GM19238 (cell line): ENCODE measurements around the gene STX5.
"Not testable (repeated sequence)": the region's sequence is repeated elsewhere in the genome, so short reads cannot be mapped to it uniquely, and the experiment has no call there.

Experiments
- DNase-seq: peaks from one replicate; pipeline ENCODE4 v3.0.0; 2011; ENCODE audit warnings: low spot score; ENCODE audit not compliant: insufficient read length

The STX5 gene

DNA sequence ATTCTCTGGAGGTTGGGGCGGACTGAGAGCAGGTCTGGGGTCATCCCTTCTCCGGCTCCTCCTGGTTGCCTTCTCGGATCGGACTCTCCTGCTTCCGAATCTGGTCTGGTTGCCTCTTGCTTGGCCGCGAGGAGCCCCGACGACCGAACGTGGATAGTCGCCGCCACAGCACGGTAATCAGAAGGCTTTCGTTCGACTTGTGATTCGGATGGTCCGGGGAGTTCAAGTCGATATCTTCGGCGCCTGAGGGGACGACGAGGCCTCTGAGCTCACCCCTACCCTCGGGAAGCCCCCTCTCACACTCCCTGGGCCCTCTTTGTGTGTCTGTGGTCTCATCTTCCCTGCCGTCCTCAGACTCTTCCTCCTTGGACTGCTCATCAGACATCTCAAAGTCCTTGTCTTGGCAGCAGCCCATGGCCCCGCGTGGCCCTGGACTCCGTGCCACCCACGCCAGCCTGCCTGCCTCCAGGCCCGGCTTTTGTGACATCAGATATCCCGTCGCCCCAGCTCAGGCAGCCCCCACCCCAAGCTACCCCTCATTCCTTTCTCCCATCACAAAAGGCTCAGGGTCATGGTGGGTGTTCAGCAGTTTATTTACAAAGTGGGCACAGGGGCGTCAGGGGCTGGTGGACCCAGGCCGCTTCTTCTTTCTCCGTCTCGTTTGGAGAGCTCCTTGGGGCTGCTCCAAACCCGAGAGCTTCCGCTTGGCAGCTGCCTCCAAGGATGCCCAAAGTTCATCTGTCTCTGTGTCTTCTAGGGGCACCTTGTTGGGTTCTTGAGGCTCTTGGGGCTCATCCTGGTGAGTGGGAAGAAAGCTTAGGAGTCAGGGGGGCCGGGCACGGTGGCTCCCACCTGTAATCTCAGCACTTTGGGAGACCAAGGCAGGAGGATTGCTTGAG, 734 bp upstream of the STX5 start, which contains the start of gene TEX54:
Gene TEX54 (minus strand): TSS at position 506 of the 899 bp plus-strand sequence.
- no peak for DNase-seq

DNA sequence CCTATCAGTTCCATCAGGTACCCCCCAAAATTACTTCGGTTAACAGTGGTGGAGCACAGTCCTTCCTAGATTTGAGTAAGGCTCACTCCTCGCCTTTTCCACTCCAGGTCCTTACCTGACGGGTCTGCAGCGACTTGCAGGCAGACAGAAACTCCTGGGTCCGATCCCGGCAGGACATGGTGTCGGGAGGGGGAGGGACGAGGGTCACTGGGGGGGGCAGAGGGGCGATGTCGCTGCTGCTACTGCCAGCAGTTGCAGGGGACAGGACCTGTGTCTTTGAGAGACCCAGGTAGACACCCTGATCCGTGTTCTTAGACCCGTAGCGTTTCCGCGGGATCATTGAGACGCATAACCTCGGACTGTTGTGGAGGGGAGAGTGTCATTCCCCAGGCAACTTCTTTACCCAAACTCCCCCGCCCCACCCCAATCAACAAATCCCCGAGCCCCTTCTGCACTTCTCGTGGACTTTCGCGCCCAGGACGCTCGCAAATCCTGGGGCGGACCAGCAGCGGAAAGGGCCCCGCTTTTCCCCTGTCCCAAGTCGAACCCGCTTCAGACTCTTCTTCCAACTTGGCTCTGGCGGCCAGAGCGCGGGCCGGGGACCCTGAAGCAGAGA, 839 bp downstream of the STX5 start:
- no peak for DNase-seq

DNA sequence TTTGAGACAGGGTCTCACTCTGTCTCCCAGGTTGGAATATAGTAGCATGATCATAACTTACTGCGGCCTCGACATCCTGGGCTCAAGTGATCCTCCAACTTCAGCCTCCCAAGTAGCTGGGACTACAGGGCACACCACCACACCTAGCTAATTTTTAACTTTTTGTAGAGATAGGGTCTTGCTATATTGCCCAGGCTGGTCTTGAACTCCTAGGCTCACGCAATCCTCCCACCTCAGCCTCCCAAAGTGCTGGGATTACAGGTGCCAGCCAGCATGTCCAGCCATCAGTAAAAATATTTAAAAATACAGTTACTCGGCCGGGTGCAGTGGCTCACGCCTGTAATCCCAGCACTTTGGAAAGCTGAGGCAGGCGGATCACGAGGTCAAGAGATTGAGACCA, 3.7 kb downstream of the STX5 start:
- DNase-seq = not testable (repeated sequence)

DNA sequence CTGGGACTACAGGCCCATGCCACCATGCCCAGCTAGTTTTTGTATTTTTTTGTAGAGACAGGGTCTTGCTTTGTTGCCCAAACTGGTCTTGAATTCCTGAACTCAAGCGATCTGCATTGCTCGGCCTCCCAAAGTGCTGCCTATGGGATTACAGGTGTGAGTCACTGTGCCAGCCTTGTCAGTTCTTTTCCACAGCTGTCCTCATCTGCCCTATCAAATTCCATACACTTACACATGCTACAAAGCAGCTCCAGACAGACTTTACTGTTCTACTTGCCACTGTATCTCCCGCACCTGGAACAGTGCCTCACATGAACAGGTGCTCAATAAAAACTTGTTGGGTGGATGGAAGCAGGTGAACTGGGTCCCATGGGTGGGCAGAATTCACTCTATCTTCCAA, 8.2 kb downstream of the STX5 start:
- no peak for DNase-seq

DNA sequence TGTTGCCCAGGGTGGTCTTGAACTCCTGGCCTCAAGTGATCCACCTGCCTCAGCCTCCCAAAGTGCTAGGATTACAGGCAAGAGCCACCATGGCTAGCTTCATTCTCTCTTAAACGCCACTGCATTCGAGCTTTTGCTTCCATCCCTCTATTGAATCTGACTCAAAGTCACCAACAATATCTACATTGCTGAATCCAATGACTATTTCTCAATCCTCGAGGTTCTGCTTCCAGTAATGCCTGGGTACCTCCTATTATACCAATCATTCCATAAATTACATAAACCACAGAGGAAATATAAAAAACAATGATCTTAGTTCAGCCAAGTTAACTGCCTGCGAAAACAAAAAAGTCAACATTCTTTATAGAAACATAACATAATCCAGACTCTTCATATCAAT, 14.7 kb downstream of the STX5 start:
- no peak for DNase-seq

DNA sequence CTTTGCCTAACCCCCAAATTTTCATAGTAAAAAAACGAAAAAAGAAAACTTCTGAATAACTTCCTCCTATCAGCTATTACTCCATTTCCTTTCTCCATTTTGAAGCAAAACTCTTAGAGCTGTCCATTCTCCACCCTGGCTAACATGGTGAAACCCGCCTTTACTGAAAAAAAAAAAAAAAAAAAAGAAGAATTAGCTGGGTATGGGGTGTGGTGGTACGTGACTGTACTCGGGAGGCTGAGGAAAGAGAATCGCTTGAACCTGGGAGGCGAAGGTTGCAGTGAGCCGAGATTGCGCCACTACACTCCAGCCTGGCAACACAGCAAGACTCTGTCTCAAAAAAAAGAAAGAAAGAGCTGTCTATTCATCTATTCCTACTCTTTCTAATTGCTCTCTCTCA, 15.3 kb downstream of the STX5 start:
- no peak for DNase-seq

DNA sequence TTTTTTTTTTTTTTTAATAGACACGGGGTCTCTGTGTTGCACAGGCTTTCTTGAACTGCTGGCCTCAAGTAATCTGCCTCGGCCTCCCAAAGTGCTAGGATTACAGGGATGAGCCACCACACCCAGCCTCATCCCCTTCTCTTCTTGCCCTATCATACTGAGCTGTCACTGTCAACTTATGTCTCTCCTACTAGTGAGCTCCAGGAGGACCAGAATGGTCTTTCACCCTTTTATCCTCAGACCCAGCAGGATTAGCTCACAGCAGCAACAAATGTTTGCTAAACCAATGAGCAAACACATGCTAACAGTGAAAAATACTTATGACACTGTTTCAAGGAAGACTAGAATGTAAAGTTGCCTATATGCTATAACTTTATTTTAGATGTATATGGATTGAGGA, 20.2 kb downstream of the STX5 start:
- DNase-seq = no peak

DNA sequence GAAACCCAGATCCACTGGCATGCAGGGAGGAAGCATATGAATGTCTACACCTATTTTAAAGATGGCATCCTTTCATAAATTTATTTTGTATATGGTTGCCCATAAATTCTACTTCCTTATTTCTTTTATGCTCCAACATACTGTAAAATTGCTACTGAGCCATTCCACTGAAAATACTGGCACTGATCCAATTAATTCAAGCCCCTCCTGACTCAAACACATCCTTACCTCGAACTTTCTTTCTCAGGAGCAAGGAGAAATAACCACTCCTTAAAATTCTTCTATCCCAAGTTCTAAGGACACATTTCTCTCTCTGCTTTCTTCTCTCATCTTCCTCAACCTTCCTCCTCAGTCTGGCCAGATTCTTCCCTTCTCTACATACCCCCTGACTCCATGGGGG, 21.1 kb downstream of the STX5 start:
- DNase-seq = no peak

DNA sequence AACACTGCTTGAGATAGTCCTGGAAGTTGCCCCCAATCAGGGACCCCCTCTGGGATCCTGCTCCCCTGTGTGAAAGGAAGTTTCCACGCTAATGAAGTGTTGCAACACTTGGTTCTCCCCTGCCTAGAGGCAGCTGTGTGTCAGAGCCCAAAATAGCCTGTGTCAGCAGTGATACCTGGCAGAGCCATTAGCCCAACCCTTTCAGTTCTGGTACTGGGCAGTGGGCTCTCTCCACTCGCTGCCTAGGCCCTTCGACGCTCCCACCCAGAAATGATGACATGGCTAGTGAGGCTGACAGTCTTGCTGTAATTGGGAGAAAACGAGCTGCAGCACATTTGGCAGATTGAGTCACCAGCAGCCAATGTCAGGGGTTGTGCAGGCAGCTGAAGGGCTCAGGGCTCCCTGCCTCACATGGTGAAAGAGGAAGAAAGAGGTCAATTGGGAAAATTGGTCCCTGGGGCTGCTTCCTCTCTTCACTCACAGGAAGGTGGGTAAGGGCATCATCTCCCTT, 25.2 kb downstream of the STX5 start:
- no peak for DNase-seq

DNA sequence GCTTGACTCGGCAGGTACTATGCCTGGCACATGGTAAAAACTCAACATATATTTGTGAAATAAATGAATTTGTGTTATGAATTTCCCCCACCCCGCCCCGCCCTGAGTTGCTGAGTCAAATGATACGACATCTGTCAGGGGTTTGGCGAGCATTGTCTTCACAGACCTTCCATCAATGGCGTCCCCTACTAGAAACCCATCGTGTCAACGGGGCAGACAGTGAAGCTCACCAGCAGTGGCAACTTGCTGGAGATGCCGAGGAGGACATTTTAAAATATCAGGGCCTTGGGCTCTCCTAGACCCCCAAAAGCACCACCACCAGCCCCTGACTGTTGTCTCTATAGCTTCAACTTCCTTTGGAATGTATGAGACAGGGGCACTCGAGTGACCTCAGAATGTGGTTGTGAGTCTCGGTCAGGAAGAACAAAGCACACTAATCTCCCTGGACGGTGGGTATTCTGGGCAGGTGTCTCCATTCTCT, 25.9 kb downstream of the STX5 start:
- no peak for DNase-seq

DNA sequence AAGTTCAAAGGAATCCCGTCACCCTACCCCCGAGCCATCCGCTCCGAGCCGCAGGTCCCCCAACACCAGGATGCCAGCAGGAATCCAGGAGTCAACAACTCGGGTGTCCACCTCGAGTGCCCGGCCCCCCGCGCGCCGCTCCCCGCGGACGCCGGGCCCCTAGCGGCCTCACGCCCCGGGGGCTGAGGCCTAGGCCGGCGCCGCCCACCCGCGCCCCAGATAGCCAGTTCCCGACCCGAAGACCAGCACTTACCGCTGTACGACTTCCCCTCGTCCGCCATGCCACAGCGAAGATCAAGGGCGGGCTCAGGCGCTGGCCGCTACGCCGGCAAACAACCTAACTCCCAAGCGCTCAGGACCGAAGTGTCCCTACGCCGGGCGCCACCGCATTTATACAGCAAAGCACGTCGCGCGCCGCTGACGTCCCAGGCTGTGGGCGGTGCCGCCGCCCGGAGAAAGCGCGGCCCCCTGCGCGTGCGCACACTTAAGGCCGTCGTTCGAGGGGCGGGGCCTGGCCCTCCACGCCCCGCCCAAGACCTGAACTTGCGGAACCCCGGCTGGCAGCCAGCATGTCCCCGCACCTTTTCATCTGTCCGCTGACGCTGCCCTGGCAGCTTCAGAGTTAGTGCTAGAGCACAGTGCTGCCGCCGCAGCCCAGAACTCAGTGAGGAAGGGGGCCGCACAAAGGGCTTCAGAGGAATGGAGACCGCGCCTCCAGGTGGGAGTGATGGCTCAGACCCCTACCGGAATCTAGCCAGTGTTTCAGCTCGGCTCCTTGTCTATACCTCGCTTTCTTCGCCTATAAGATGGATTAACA, 26.6 kb downstream of the STX5 start, which contains the start of gene NXF1:
Gene NXF1 (minus strand): TSS at position 365 of the 817 bp plus-strand sequence. CDS start 84 bp downstream, at position 281.
- DNase-seq = peak; percentile 95

DNA sequence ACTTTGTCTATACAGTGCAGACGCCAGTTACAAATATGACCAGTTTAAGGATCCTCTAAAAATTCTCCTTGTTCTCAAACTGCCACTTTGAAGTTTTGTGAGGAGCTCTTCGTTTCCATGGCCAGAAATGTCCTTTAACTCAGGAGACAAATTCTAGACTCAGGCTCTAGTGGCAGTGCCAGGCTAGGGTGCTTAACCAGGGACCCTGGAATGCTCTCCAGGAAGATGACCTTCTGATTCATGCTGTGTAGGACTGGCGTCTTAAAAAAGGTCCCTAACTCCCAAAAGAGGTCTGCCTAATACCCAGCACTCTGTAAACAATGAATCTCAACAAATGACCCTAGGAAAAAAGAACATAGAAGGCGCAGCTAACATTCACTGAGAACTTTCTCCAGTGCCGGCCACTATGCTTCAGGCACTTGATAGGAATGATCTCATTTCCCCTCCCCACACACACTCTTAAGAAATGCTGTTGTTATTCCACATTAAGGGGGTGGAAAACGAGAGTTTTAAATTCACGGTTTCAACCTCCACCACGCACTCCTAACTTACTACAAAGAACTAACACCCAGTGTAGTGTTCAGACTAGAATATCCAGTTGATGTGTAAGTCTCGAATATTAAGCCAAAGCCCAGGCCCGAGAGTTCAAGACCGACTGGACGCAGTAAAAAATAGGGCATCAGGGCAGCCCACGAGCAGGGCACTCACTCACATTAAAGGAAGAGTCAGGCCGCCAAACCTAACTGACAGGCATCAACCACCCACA, 27.4 kb downstream of the STX5 start:
- DNase-seq = no peak

DNA sequence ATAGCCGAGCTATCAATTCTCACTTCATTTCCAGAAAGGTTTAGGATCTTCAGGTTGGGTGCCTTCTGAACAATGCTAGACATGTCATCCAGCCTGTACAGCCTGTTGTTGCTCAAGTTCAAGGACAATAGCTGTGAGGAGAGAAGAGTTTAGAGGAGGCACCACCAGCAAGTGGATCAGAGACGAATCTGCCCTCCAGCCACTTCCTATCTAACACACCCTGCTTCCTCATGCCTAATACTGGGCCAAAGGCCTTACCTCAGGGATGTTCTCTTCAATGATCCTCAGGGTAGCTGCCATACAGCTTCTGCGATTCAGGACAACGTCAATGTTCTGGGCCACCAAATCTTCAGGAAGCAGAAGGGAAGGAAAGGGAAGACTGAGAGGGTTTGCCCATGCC, 30.8 kb downstream of the STX5 start:
- DNase-seq = no peak

DNA sequence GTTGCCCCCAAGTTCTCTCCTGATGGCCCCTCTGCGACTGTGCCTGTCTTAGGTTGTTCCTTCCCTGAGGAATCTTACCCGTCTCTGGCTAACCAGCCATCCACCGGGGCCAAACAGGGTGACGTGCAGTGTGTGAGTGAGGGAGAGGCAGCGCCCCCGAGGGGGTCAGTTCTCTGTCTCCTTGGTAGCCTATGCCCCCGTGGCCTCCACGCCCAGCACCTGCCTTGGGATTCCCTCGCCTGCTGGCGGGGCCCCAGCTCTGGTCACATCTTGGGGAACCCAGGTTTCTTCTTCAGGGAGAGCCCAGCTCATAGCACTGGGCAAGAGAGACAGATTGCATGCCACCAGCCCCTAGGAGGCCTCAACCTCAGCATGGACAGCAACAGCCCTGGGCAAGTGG, 32.4 kb downstream of the STX5 start:
- no peak for DNase-seq

DNA sequence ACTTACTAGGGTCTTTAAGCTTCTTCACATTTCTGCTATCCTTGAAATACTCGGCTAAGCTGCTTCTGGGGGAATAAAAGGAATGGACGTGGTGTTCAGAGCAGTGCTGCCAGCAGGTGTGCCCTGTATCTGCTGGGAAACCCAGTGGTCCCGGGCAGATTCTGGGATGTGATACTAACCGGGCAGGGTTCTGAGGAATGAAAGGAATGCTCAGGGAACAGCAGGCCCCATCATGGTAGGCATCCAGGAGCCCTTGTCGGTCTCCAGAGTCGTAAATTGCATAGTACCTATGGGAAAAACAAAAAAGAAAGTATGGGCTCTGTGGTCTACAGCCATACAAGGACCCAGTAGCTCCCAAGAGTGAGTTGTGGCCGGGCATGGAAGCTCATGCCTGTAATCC, 35.6 kb downstream of the STX5 start:
- no peak for DNase-seq

DNA sequence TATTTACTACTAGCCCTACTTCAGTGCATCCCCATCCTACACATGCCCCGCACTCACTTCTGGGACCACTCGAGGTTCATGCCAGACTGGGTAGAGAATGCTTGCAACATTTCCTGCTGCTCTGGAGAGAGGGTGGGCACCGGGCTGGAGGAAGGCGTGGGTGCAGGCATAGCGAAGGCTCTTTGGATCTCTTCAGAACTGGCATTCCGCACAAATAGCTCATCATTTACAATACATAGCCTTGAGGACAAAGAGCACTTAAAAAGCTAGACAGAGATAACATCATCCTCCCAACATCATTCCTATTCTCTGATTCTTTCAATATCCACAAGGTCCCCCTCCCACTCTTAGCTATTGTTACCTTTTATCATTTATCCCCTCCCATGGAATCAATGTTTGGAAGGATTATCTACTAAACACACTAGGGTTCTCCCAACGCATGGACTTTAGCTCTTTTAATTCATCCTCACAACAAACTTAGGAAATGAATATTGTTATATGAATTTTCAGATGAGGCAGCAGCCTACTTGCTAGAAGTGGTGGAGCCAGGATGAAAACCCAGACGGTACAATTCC, 37.6 kb downstream of the STX5 start:
- no peak for DNase-seq

DNA sequence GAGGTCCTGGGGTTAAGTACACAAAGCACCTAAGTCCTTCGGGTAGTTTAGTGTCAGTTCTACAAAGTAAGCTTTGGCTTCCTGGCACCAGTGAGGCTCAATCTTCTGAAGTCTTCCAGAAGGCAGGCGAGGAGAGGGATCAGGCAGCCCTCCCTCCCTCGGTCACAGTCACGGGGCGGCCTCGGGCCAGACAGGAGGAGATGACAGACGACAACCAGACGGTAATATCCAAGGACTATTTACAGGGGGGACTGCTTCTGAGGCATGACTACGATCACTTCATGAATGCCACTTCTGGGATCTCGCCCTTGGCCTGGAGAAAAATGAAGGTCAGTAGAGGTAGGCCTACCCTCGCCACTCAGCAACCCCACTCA, 39.7 kb downstream of the STX5 start:
- no peak for DNase-seq

DNA sequence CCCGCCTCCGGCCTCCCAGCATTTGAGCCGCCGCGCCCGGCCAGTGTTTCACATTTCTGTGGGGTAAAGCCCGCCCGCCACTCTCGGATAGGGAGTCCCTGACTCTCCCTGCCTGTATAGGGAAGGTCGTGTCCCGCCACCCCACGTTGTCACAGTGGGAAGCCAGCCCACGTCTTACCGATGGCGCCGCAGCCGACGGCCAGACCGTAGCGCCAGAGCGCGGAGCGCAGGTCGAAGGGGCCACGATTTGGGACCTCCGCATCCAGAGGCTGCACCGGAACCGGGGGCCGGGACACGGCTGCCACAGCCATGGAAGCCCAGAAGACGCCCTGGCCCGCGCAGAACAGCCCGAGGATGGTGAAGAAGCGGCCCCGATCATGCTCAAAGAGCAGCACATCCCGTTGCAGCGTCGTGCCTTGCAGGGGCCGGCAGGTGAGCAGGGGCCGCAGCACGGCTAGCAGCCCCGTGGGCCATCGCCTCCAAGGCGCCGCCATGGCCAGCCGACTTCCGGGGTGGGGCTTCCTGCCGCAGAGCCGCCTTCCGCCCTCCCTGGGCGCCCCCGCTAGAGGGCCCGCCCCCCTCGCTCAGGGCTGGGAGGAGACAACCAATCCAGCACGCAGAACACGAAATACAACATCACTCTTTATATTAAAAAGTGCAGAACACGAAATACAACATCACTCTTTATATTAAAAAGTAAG, 40.2 kb downstream of the STX5 start, which contains the start of gene TMEM223:
Gene TMEM223 (minus strand): TSS at position 506 of the 701 bp plus-strand sequence. CDS start 12 bp downstream, at position 494.
- peak; percentile 91 for DNase-seq

DNA sequence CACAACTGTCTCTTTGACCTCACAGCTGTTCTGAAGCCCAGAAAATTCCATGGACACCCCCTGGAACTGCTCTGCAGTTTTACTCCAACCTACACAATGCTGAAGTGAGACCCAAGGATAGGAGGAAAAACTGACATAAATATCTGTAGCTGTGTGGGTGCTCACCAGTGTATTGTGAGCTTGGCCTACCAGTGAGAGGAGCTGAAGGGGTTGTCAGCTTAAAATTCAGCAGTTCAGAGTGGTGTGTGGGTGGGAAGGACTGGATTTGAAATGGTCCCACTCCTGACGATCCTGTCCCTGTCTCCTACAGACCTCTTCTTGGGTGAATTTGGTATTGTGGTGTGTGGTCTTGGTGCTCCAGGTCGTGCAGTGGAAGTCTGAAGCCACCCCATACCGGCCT, 42.3 kb downstream of the STX5 start:
- no peak for DNase-seq

DNA sequence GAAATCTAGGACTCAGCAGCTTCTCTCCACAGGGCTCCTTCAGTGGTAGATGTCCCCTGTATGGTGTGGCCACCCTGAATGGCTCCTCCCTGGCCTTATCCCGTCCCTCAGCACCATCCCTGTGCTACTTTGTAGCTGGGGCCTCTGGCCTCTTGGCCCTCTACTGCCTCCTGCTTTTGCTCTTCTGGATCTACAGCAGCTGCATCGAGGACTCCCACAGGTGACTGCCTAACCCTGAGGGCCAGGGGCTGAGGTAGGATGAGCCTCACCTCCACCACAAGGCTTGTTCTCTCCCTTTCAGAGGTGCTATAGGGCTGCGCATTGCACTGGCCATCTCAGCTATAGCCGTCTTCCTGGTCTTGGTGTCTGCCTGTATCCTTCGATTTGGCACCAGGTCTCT, 42.9 kb downstream of the STX5 start:
- DNase-seq = no peak
